GM18873 (cell line): ENCODE results near the gene IL17RC.
A peak's percentile ranks its signal among the peaks of the same experiment; 100 is the strongest.
"Not testable (repeated sequence)": the region's sequence is repeated elsewhere in the genome, so short reads cannot be mapped to it uniquely, and the experiment has no call there.

Source experiments
- ATAC-seq: cut with Tn5 transposase; IDR thresholded peaks from one replicate; pipeline ENCODE4 v1.9.1; 2021; ENCODE audit warnings: mild to moderate bottlenecking, moderate library complexity, moderate number of reproducible peaks; ENCODE audit not compliant: unreplicated experiment, low FRiP score

Gene IL17RC

GRCh38 chr3:9891072-9891622 lies 25.8 kb upstream of the IL17RC start:
- ATAC-seq: peak; percentile 24

DNA sequence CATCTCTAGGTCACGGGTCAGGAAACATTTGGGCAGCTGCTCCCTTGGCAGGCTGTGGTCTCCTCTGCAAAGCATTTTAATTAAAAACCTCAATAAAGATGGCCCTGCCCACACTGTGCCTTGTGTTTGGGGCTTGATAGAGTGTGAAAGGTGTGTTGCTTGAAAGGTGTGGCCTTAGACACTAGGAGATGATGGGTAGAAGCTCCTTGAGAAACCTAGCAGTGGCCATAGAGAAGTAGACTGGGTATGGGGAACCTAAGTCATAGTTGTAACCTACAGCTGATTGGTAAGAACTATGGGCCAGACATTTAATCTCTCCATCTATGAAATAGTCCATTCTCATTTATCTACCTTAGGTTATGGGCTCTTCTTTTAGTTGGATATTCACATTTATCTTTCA lies 23.2 kb upstream of the IL17RC start:
- ATAC-seq: no peak

DNA sequence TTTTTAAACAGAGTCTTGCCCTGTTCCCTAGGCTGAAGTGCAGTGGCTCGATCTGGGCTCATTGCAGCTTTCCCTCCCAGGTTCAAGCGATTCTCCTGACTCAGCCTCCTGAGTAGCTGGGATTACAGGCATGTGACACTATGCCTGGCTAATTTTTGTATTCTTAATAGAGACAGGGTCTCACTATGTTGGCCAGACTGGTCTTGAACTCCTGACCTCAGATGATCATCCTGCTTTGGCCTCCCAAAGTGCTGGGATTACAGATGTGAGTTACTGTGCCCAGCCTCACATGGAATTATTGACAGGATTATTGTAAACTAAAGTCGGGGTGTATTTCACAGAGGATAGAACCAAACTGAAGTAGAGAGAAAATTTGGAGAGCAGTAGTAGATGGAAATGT lies 21.2 kb upstream of the IL17RC start:
- not testable (repeated sequence) for ATAC-seq

DNA sequence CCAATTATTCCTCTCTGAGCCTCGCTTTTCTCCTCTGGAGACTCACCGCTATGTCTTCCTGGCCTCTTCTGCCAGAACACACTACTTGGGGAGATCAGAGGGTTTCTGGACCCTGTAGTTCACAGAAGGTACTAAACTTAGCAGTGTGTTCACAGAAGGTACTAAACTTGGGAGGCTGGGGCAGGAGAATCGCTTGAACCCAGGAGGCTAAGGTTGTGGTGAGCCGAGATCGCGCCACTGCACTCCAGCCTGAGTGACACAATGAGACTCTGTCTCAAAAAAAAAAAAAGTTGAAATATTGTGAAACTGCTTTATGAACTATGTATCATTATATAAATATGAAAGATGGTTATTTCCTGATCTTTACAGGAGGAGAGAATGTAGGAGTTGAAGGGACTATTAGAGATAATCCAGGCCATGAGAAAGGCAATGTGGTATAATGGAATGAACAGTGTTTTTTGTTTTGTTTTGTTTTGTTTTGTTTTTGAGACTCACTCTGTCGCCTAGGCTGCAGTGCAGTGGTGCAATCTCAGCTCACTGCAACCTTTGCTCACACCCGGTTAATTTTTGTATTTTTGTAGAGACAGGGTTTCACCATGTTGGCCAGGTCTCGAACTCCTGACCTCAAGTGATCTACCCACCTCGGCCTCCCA lies 20.0 kb upstream of the IL17RC start:
- not testable (repeated sequence) for ATAC-seq

DNA sequence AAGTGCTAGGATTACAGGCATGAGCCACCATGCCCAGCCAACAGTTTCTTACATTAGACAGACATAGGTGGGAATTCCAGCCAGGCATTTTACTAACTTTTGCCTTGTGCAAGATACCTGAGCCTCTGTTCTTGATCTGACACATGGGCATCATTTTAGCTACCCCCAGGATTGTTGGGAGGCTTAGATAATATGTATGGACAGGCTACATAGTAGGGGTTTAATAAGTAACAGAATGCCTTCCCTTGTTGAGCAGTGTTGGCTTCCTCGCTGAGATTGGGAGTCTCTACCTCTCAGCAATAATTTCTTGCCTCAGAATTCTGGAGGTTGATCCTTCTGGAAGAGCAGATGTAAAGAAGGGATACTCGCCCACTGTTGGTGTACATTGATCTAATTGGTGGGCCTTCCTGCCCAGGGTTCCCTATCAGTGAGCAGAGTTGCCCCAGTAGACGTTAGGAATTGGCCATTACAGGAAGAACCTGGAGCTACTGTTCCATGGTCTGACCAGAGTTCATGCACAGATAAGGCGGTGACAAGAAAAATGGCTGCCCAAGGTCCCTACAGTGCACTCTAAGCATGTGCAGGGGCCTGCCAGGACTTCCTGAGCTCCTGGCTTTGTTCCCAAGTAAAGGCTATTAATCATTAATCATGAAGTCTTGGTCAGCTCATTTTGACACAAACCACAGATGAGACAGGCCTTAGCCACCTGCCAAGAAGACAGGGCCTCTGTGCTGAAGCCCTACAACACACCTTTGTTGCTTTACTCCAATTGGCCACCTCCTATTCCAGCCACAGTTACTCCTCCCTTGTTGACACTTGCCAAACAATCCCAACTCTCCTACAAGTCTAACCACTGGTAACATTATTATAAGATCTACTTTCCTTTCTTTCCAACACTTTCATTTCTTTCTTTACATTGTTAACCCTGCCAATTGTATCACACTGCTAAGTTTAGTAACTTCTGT lies 19.2 kb upstream of the IL17RC start:
- ATAC-seq: no peak

DNA sequence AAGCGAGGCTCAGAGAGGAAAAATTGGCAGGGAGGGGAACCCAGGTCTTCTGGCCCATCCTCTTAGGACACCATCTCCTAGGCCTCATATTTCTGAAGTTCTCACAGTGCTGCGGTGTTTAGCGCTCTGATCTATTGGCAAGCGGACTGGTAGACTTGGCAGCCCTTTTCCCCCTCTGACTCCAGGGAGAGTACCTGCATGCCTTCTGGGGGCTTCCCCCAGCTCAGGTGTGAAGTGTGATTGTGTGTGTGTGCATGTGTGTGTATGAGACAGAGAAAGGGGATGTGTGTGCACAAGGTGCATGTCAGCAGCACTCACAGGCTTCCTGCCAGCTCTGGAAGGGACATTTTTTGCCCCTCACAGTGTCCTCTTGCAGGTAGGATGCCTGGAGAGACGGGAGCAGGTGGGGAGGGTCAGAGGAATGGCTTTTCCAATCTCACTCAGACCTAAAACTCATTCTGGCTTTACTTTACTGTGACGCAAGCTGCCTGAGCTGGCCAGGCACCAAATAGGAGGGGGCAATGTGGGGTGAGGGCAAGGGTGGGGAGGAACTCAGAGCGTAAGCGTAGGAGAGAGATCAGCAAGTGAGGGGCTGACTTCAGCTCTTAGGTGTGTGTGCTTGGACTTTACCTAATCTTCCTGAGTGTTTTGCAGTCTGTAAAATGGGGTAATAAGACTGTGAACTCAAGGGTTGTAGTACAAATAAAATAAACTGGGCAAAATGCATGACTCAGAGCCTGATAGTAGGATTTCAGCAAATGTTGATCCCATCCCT lies 18.2 kb upstream of the IL17RC start:
- no peak for ATAC-seq

DNA sequence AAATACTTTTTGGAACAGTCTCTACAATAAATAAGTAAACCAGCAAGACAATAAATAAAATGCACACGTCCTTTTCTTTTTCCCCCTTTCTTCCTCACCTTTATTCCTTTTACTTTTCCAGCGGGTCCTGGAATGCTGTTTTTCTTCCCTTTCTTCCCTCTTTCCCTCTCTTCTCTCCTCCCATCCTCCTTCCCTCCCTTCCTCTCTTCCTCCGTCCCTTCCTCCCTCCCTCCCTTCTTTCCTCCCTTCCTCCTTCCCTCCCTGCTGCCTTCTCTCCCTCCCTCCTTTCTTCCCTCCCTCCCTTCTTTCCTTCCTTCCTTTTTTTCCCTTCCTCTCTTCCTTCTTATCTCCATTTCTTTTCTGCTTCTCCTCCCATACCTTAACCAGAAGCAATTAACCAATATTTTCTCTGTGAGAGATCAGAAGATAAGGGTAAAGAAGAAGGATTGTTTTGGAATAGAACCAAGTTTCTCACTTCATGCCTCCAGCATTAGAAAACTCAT lies 17.6 kb upstream of the IL17RC start:
- ATAC-seq: no peak

DNA sequence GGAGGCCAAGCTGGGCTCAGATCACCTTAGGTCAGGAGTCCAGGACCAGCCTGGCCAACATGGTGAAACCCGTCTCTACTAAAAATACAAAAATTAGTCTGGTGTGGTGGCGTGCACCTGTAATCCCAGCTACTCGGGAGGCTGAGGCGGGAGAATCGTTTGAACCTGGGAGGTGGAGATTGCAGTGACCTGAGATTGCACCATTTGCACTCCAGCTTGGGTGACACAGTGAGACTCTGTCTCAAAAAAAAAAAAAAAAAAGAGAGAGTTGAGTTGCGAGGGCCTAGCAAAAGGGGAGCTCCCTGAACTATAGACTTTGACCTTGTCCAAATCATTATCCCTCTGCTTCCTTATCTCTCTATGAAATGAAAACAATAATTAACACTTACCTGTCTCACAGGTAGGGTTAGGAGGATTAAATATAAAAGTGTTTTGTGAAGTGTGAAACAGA lies 15.9 kb upstream of the IL17RC start:
- ATAC-seq: not testable (repeated sequence)

DNA sequence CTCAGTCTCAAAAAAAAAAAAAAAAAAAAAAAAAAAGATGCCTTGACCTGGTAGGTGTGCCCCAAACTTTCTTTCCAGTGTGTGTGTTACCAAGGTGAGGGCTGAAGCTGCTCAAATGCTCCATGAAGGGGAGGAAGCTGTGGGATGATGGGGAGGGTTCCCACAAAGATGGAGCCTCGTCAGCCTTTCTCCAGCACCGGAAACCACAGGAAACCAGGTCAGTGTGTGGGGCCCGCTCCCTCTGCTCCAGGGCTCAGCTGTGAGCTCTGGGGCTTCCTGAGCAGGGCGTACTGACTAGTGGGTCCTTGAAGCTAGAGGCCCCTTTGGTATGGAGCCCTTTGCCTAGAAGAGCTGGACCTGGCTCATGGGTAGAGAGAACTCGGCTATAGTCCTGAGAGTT lies 14.9 kb upstream of the IL17RC start:
- ATAC-seq: no peak

DNA sequence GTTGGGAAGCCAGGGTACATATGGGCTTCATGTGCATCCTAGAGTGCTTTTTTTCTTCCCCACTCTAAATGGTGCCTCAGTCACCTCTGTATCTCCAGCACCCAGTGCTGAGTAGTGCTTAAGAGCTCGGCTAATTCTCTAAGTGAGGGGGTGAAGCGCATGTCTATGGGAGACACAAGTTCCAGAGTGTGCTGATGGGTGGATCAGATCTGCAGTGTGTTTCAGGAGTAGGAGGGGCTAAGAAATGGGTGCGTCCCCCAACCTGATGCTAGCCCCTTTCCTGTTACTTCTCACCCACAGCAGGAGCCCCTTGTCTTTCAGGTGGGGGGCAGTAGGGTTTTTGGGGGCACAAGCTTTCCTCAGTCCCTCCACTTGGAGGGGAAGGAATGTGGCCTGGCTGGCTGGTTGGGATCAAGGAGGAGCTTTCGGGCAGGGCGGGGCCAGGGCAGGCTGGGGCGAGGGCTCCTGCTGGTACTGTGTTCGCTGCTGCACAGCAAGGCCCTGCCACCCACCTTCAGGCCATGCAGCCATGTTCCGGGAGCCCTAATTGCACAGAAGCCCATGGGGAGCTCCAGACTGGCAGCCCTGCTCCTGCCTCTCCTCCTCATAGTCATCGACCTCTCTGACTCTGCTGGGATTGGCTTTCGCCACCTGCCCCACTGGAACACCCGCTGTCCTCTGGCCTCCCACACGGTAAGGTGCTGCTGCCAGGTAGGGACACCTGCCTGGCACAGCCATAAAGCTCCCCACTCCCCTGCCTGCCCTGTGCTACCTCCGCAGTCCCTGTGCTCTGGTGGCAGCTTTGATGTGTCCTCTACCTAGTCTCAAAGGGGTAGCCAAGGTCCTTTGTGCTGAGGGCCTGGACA lies 14.3 kb upstream of the IL17RC start, which contains the start of gene IL17RE:
Gene IL17RE (plus strand): TSS at position 477 of the 866 bp plus-strand sequence. CDS start 85 bp downstream, at position 562.
- no peak for ATAC-seq

DNA sequence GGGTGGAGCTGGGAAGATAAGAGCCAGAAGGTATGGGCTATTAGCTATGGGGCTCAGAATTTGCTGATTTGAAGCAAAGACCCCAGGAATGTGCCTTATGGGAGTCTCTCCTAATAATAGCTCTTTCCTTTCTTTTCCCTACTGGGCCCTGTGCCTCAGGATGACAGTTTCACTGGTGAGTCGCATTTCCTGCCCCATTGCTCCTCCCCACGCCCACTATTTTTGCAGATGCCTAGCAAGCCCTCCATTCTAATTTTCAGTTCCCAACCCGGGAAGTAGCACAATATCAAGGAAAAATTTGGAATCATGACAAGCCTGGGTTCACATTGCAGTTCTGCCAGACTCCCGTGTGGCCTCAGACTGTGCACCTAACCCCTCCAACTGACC lies 13.7 kb upstream of the IL17RC start:
- ATAC-seq: no peak

GRCh38 chr3:9903904-9904303 lies 13.0 kb upstream of the IL17RC start:
- ATAC-seq: no peak

DNA sequence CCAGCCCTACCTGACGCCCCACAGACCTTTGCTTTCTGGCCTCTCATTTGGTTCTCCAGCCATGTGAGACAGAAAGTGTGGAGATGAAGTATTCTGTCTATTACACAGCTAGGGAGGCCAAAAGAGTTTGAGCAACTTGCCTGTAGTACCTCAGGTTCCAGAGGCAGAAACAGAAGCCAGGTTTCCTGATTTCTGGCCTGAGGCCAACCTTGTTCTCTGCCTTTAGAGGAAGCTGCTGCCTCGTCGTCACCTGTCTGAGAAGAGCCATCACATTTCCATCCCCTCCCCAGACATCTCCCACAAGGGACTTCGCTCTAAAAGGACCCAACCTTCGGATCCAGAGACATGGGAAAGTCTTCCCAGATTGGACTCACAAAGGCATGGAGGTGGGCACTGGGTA lies 10.4 kb upstream of the IL17RC start:
- ATAC-seq: no peak

- ATAC-seq: no peak
Observed at GRCh38 chr3:9908286-9908685, 8.6 kb upstream of the IL17RC start.

- no peak for ATAC-seq
Observed at GRCh38 chr3:9909221-9910013, 7.5 kb upstream of the IL17RC start.

DNA sequence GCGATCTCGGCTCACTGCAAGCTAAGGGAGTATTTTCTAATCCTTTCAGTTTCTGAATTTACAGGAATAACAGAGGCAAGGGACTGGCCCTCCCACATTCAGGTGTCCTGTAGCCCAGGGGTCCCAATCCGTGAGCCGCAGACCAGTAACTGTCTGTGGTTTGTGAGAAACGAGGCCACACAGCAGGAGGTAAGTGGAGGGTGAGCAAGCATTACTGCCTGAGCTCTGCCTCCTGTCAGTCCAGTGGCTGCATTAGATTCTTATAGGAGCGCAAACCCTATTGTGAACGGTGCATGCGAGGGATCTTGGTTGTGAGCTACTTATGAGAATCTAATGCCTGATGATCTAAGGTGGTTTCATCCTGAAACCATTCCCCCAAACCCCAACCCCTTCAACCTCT lies 5.0 kb upstream of the IL17RC start:
- ATAC-seq: no peak

- ATAC-seq: no peak
Observed at GRCh38 chr3:9912294-9912935, 4.5 kb upstream of the IL17RC start.

DNA sequence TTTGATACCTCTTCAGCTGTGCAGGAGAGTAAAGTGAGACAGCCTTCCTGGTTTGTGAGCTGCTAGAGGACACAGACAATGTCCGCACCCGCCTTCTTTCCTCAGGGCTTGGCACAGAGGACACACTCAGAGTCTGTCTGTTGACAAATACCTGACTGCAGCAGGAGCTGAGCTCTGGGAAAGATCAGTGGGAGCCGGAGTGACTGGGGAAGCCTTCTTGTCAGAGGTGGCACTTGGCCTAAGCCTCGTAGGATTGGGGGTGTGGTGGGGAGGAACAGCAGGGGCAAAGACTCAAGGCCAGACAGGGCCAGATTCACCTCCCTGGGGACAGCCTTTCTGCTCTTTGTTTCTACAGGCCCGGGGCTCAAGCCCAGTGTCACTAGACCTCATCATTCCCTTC lies 3.3 kb upstream of the IL17RC start:
- no peak for ATAC-seq
